SK-N-SH (cell line): Measurements from ENCODE around the gene NUP205. TPM values are rescaled to one million over a fixed set of nuclear protein-coding genes. Genes with fewer than 3 reads are reported as not detected.

Source experiments
- CTCF ChIA-PET: fragments of 300-600, 350-600 bp; formaldehyde crosslinking; extraction: SDS; loops from one replicate; lab custom pipeline; 2021; lab: Yijun Ruan, JAX
- POLR2A ChIA-PET: fragments of 350-600 bp; sonication (Branson Sonifier 250); formaldehyde crosslinking; extraction: SDS; loops from one replicate; lab custom pipeline; 2020; ENCODE audit warnings: antibody characterized with exemption, inconsistent platforms; lab: Yijun Ruan, JAX
- DNase-seq: peaks from one replicate; pipeline ENCODE4 v3.0.0; 2012
- H2AFZ ChIP-seq: fragments of 200-600 bp; sonication (generic); 2 replicates; pipeline ENCODE4 v1.8.1; 2016; ENCODE audit warnings: antibody characterized with exemption, mild to moderate bottlenecking, low read depth
- H3F3A ChIP-seq: fragments of 200-600 bp; sonication (generic); replicated peaks from 2 replicates; pipeline ENCODE3; 2016; ENCODE audit warnings: antibody characterized with exemption, mild to moderate bottlenecking; ENCODE audit not compliant: insufficient read depth
- H3K27ac ChIP-seq, 2 experiments: fragments of 200-500 bp in 1 of 2; fragments of 200-600 bp in 1 of 2; sonication (Bioruptor generic) in 1 of 2; sonication (generic), shearing (Covaris generic) in 1 of 2; 2 replicates each; pipeline versions ENCODE4 v1.5.1 to v1.6.1; 2014 to 2016; ENCODE audit warnings: low read depth in 2 of 2, inconsistent platforms in 1 of 2, low read length in 1 of 2, mild to moderate bottlenecking in 1 of 2, mixed read lengths in 1 of 2
- H3K27me3 ChIP-seq: fragments of 200-600 bp; sonication (generic), shearing (Covaris generic); 2 replicates; pipeline ENCODE4 v1.6.1; 2016; ENCODE audit warnings: mixed run types; ENCODE audit not compliant: insufficient read depth
- H3K36me3 ChIP-seq, 2 experiments: fragments of 200-500 bp in 1 of 2; fragments of 200-600 bp in 1 of 2; sonication (Bioruptor generic) in 1 of 2; sonication (generic) in 1 of 2; replicated peaks in 1 of 2; 2 replicates each; pipeline versions ENCODE3 to v1.5.1; 2014 to 2016; ENCODE audit warnings: low read length in 1 of 2, mild to moderate bottlenecking in 1 of 2; ENCODE audit not compliant: insufficient read depth in 2 of 2, control insufficient read depth in 1 of 2
- H3K4me1 ChIP-seq, 2 experiments: fragments of 200-500 bp in 1 of 2; fragments of 200-600 bp in 1 of 2; sonication (Bioruptor generic) in 1 of 2; sonication (generic), shearing (Covaris generic) in 1 of 2; 2 replicates each; pipeline versions ENCODE4 v1.5.1 to v1.6.1; 2014 to 2016; ENCODE audit warnings: low read depth in 1 of 2, low read length in 1 of 2, mixed run types in 1 of 2; ENCODE audit not compliant: insufficient read depth in 2 of 2, control insufficient read depth in 1 of 2
- H3K4me2 ChIP-seq: fragments of 200-600 bp; sonication (generic), shearing (Covaris generic); 2 replicates; pipeline ENCODE4 v1.6.1; 2017; ENCODE audit warnings: mixed run types
- H3K4me3 ChIP-seq, 2 experiments: fragments of 200-500 bp in 1 of 2; fragments of 200-600 bp in 1 of 2; sonication (Bioruptor generic) in 1 of 2; sonication (generic), shearing (Covaris generic) in 1 of 2; 2 replicates each; pipeline versions ENCODE4 v1.5.1 to v1.8.1; 2014 to 2016; ENCODE audit warnings: low read depth in 2 of 2, inconsistent platforms in 1 of 2, low read length in 1 of 2, mild to moderate bottlenecking in 1 of 2, mixed read lengths in 1 of 2, moderate library complexity in 1 of 2
- H3K79me2 ChIP-seq: fragments of 200-600 bp; sonication (generic); 2 replicates; pipeline ENCODE4 v1.8.1; 2017; ENCODE audit warnings: mild to moderate bottlenecking; ENCODE audit not compliant: insufficient read depth
- H3K9ac ChIP-seq: fragments of 200-600 bp; sonication (generic); 2 replicates; pipeline ENCODE4 v1.6.1; 2017; ENCODE audit warnings: mixed run types
- H3K9me2 ChIP-seq: fragments of 200-600 bp; sonication (generic); 2 replicates; pipeline ENCODE4 v1.6.1; 2017; ENCODE audit warnings: mixed run types
- H3K9me3 ChIP-seq: fragments of 200-600 bp; sonication (generic); 2 replicates; pipeline ENCODE4 v1.6.1; 2017; ENCODE audit warnings: mixed run types, mild to moderate bottlenecking, moderate library complexity
- H4K20me1 ChIP-seq: fragments of 200-600 bp; sonication (generic); 2 replicates; pipeline ENCODE4 v1.6.1; 2017; ENCODE audit warnings: mild to moderate bottlenecking, mixed run types; ENCODE audit not compliant: insufficient read depth
- CHD2 ChIP-seq: fragments of 150-350 bp; IDR thresholded peaks from 2 replicates; pipeline ENCODE4 v1.6.1; 2018; ENCODE audit warnings: low read length; ENCODE audit not compliant: partially characterized antibody
- ELF1 ChIP-seq: IDR thresholded peaks from 2 replicates; pipeline ENCODE4 v1.4.0; 2012
- EP300 ChIP-seq, 2 experiments: IDR thresholded peaks; 2 replicates each; pipeline versions ENCODE4 v1.4.0 to v1.6.1; 2012; ENCODE audit warnings: borderline replicate concordance in 1 of 2, low read depth in 1 of 2, low read length in 1 of 2
- FOSL2 ChIP-seq: IDR thresholded peaks from 2 replicates; pipeline ENCODE4 v1.4.0; 2012; ENCODE audit warnings: low read depth, mild to moderate bottlenecking, moderate library complexity, borderline replicate concordance
- FOXJ3 ChIP-seq: sonication (generic); formaldehyde crosslinking; IDR thresholded peaks from 2 replicates; pipeline ENCODE4 v1.5.1; 2020; ENCODE audit warnings: mild to moderate bottlenecking, missing genetic modification reagents
- GATA2 ChIP-seq: sonication (generic); formaldehyde crosslinking; IDR thresholded peaks from 2 replicates; pipeline ENCODE4 v1.5.0; 2020; ENCODE audit warnings: mild to moderate bottlenecking, missing genetic modification reagents
- MXI1 ChIP-seq: IDR thresholded peaks from 2 replicates; pipeline ENCODE4 v1.6.1; 2012; ENCODE audit warnings: mild to moderate bottlenecking, low read depth, low read length, improper control_type of control experiment
- NRF1 ChIP-seq: IDR thresholded peaks from 2 replicates; pipeline ENCODE4 v1.6.1; 2012; ENCODE audit warnings: low read depth, mild to moderate bottlenecking, low read length
- RCOR1 ChIP-seq: fragments of 150-350 bp; IDR thresholded peaks from 2 replicates; pipeline ENCODE4 v1.6.1; 2017; ENCODE audit warnings: antibody characterized with exemption, low read length
- RFX5 ChIP-seq: IDR thresholded peaks from 2 replicates; pipeline ENCODE4 v1.6.1; 2012; ENCODE audit warnings: mild to moderate bottlenecking, improper control_type of control experiment, low read length
- RXRA ChIP-seq: IDR thresholded peaks from 2 replicates; pipeline ENCODE4 v1.4.0; 2012; ENCODE audit warnings: low read depth, mild to moderate bottlenecking, borderline replicate concordance
- SIN3A ChIP-seq: IDR thresholded peaks from 2 replicates; pipeline ENCODE4 v1.6.1; 2012; ENCODE audit warnings: low read depth, mild to moderate bottlenecking, low read length, moderate library complexity, borderline replicate concordance
- TCF12 ChIP-seq: IDR thresholded peaks from 2 replicates; pipeline ENCODE4 v1.4.0; 2012
- WGBS: methylation state at CpG from one replicate; pipeline ENCODE4 v1.1.6; 2017; ENCODE audit warnings: low lambda C conversion rate; 5-methylcytosine and 5-hydroxymethylcytosine counted together
- polyA plus RNA-seq, 3 experiments: library from polyadenylated mRNA; depleted of rRNA; stranded (reverse); fragments of >200 nt; gene quantifications; 2 replicates each; pipeline ENCODE4 v1.2.3, GENCODE V29; 2012
- TF ChIP-seq, protein P1 (sequence below): IDR thresholded peaks from 2 replicates; pipeline ENCODE4 v1.6.1; 2012; ENCODE audit warnings: mild to moderate bottlenecking, low read depth, low read length, moderate library complexity
- TF ChIP-seq, protein P2 (sequence below): IDR thresholded peaks from 2 replicates; pipeline ENCODE4 v1.4.0; 2012; ENCODE audit warnings: low read depth, borderline replicate concordance
- TF ChIP-seq, protein P3 (sequence below): IDR thresholded peaks from 2 replicates; pipeline ENCODE4; 2012
- TF ChIP-seq, protein P4 (sequence below): IDR thresholded peaks from 2 replicates; pipeline ENCODE4 v1.4.0; 2012; ENCODE audit warnings: low read depth, borderline replicate concordance

NUP205 gene
- polyA plus RNA-seq, 1 of the 3 experiments (the other 2 are of a cell fraction) = 48.2 TPM

DNA sequence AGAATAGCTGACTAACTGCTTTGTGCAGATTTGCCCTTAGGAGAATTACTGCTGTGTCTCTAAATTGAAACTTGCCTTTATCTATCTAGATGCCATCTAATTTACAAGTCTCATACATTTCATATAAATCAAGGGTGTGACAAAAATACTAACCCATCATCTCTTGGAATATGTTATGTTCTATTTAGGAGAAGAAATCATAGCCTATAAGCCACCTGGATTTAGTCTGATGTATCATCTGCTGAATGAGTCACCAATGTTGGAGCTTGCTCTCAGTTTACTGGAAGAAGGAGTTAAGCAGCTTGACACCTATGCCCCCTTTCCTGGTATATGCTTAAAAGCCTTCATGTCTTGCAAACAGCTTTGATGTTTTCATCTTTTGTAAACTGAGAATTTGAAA is 43.5 kb downstream of the NUP205 start (continued):
- TF ChIP-seq, protein P1, sequence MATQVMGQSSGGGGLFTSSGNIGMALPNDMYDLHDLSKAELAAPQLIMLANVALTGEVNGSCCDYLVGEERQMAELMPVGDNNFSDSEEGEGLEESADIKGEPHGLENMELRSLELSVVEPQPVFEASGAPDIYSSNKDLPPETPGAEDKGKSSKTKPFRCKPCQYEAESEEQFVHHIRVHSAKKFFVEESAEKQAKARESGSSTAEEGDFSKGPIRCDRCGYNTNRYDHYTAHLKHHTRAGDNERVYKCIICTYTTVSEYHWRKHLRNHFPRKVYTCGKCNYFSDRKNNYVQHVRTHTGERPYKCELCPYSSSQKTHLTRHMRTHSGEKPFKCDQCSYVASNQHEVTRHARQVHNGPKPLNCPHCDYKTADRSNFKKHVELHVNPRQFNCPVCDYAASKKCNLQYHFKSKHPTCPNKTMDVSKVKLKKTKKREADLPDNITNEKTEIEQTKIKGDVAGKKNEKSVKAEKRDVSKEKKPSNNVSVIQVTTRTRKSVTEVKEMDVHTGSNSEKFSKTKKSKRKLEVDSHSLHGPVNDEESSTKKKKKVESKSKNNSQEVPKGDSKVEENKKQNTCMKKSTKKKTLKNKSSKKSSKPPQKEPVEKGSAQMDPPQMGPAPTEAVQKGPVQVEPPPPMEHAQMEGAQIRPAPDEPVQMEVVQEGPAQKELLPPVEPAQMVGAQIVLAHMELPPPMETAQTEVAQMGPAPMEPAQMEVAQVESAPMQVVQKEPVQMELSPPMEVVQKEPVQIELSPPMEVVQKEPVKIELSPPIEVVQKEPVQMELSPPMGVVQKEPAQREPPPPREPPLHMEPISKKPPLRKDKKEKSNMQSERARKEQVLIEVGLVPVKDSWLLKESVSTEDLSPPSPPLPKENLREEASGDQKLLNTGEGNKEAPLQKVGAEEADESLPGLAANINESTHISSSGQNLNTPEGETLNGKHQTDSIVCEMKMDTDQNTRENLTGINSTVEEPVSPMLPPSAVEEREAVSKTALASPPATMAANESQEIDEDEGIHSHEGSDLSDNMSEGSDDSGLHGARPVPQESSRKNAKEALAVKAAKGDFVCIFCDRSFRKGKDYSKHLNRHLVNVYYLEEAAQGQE = no peak
- no peak for TF ChIP-seq GATA2
- TF ChIP-seq FOXJ3 (CRISPR knock-in tag) = no peak
- TF ChIP-seq SIN3A = no peak
- peak; percentile 47 to 76; a peak in 3 of 4 replicates for TF ChIP-seq EP300 (IDR thresholded peaks at IDR 0.05; ENCODE audit: borderline replicate concordance in 1 of 2, low read depth in 1 of 2, low read length in 1 of 2)
- TF ChIP-seq FOSL2 = peak; percentile 84
- TF ChIP-seq, protein P2, sequence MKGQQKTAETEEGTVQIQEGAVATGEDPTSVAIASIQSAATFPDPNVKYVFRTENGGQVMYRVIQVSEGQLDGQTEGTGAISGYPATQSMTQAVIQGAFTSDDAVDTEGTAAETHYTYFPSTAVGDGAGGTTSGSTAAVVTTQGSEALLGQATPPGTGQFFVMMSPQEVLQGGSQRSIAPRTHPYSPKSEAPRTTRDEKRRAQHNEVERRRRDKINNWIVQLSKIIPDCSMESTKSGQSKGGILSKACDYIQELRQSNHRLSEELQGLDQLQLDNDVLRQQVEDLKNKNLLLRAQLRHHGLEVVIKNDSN = no peak
- TF ChIP-seq, protein P3, sequence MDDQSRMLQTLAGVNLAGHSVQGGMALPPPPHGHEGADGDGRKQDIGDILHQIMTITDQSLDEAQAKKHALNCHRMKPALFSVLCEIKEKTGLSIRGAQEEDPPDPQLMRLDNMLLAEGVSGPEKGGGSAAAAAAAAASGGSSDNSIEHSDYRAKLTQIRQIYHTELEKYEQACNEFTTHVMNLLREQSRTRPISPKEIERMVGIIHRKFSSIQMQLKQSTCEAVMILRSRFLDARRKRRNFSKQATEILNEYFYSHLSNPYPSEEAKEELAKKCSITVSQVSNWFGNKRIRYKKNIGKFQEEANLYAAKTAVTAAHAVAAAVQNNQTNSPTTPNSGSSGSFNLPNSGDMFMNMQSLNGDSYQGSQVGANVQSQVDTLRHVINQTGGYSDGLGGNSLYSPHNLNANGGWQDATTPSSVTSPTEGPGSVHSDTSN = peak; percentile 50; the same call in 1 of the 2 replicates
- no peak for TF ChIP-seq NRF1
- TF ChIP-seq ELF1 = no peak
- no peak for TF ChIP-seq RCOR1
- no peak for TF ChIP-seq RFX5
- TF ChIP-seq MXI1 = no peak
- TF ChIP-seq RXRA = no peak

DNA sequence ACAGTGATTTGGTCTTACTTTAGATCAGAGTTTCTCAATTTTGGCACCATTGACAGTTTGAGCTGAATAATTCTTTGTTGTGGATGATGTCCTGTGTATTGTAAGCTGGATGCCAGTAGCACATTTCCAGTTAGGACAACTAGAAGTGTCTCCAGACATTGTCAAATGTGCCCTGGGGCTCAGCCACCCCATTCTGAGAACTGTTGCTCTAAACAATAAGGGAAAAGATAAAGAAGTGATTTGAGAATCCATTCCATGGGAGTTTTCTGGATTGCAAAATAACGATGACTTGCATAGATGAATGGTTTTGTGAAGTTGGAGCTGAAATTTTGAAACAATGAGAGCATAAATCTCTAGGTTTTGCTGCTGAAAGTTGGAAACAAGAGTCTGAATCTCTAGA is 44.6 kb downstream of the NUP205 start:
- Histone ChIP-seq H3K9me3 (no peaks in the 10 kb centered on the region), H3K9me2 (no peaks in the 10 kb centered on the region), H3K4me3 (no peak overlapping the region), H3K4me2 (no peak overlapping the region), H3K27me3 (no peaks in the 10 kb centered on the region), H3K79me2 (no peaks in the 10 kb centered on the region), H3K27ac (peak overlapping the region in 1 of 2 experiments; percentile 96; a peak in 2 of 4 replicates), H3K9ac (no peak overlapping the region), H3K36me3 (peaks cover 79 to 86% of the 10 kb centered on the region in 2 experiments), H3F3A (peaks cover 23% of the 10 kb centered on the region), H3K4me1 (peaks cover 11 to 21% of the 10 kb centered on the region in 2 experiments), H2AFZ (no peak overlapping the region), H4K20me1 (no peaks in the 10 kb centered on the region)
- no peak for DNase-seq
- ChIA-PET POLR2A (no interaction called here), CTCF (interaction anchor here (0.8 to 9.4 kb wide), 7 partner anchors 9 to 44 kb away, joined by 3 to 79 read pairs (median 4); no protein-coding TSS in a partner anchor)
- TF ChIP-seq CHD2 (no peak), RFX5 (no peak), RXRA (no peak), FOXJ3 (CRISPR knock-in tag) (no peak), TCF12 (no peak), FOSL2 (no peak), MXI1 (no peak), ELF1 (no peak), RCOR1 (no peak)
- TF ChIP-seq, protein P4, sequence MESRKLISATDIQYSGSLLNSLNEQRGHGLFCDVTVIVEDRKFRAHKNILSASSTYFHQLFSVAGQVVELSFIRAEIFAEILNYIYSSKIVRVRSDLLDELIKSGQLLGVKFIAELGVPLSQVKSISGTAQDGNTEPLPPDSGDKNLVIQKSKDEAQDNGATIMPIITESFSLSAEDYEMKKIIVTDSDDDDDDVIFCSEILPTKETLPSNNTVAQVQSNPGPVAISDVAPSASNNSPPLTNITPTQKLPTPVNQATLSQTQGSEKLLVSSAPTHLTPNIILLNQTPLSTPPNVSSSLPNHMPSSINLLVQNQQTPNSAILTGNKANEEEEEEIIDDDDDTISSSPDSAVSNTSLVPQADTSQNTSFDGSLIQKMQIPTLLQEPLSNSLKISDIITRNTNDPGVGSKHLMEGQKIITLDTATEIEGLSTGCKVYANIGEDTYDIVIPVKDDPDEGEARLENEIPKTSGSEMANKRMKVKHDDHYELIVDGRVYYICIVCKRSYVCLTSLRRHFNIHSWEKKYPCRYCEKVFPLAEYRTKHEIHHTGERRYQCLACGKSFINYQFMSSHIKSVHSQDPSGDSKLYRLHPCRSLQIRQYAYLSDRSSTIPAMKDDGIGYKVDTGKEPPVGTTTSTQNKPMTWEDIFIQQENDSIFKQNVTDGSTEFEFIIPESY = no peak
- TF ChIP-seq, protein P1 = no peak
- WGBS = 76% methylated on average over 1 of the region's 1 CpG
